HepG2 (cell line): ENCODE results near the gene TLCD3B. TPM values are rescaled to one million over a fixed set of nuclear protein-coding genes. Genes with fewer than 3 reads are reported as not detected.

Experiments
- ATF7-NPFF ChIP-seq: sonication (generic); formaldehyde crosslinking; IDR thresholded peaks from 2 replicates; pipeline ENCODE4 v1.8.1; 2023; ENCODE audit warnings: mild to moderate bottlenecking, low read depth, missing genetic modification reagents, moderate library complexity
- FOXJ3 ChIP-seq: sonication (generic); formaldehyde crosslinking; IDR thresholded peaks from 2 replicates; pipeline ENCODE4 v1.4.0; 2020; ENCODE audit warnings: missing genetic modification reagents, mild to moderate bottlenecking, borderline replicate concordance
- HNRNPK ChIP-seq: fragments of 200-400 bp; formaldehyde crosslinking; IDR thresholded peaks from 2 replicates; pipeline ENCODE4 v1.6.1; 2018; ENCODE audit warnings: low read length, low read depth, moderate library complexity, mild to moderate bottlenecking; ENCODE audit not compliant: poor library complexity, severe bottlenecking
- MTA1 ChIP-seq: sonication (generic); formaldehyde crosslinking; IDR thresholded peaks from 2 replicates; pipeline ENCODE4 v1.4.0; 2020; ENCODE audit warnings: missing genetic modification reagents, mild to moderate bottlenecking, borderline replicate concordance
- MZF1 ChIP-seq: sonication (generic); formaldehyde crosslinking; IDR thresholded peaks from 2 replicates; pipeline ENCODE4 v1.8.1; 2023; ENCODE audit warnings: mild to moderate bottlenecking, missing genetic modification reagents, borderline replicate concordance
- NFYC ChIP-seq: IDR thresholded peaks from 2 replicates; pipeline ENCODE4 v1.6.1; 2016; ENCODE audit warnings: missing genetic modification reagents, missing compliant biosample characterization
- NR2F6 ChIP-seq, 2 experiments: IDR thresholded peaks; 2 replicates each; pipeline ENCODE4 v1.6.1; 2016; ENCODE audit warnings: antibody characterized with exemption in 1 of 2, mild to moderate bottlenecking in 1 of 2
- PRMT3 ChIP-seq: sonication (generic); formaldehyde crosslinking; IDR thresholded peaks from 2 replicates; pipeline ENCODE4 v1.8.1; 2022; ENCODE audit warnings: low read depth, mild to moderate bottlenecking, moderate library complexity, missing genetic modification reagents, borderline replicate concordance
- REL ChIP-seq: sonication (generic); formaldehyde crosslinking; conservative IDR thresholded peaks from 2 replicates; pipeline ENCODE4 v1.8.0; 2022; ENCODE audit warnings: mild to moderate bottlenecking, missing genetic modification reagents, moderate library complexity
- SMC3 ChIP-seq: IDR thresholded peaks from 2 replicates; pipeline ENCODE4 v1.6.1; 2011; ENCODE audit warnings: low read length, improper control_type of control experiment
- TRIM24 ChIP-seq: sonication (generic); formaldehyde crosslinking; IDR thresholded peaks from 2 replicates; pipeline ENCODE4 v1.8.0; 2022; ENCODE audit warnings: mild to moderate bottlenecking, missing genetic modification reagents
- ZFP62 ChIP-seq: sonication (generic); formaldehyde crosslinking; IDR thresholded peaks from 2 replicates; pipeline ENCODE4 v1.4.0; 2020; ENCODE audit warnings: missing genetic modification reagents
- ZNF543 ChIP-seq: sonication (generic); formaldehyde crosslinking; IDR thresholded peaks from 2 replicates; pipeline ENCODE4 v1.4.0; 2020; ENCODE audit warnings: mild to moderate bottlenecking, missing genetic modification reagents
- ZNF616 ChIP-seq: sonication (generic); formaldehyde crosslinking; IDR thresholded peaks from 2 replicates; pipeline ENCODE4 v1.5.0; 2020; ENCODE audit warnings: low read depth, mild to moderate bottlenecking, missing genetic modification reagents
- polyA plus RNA-seq, 8 experiments: library from polyadenylated mRNA; depleted of rRNA in 3 of 8; stranded (reverse) in 7 of 8; unstranded in 1 of 8; fragments of >200 nt; fragmentation: Illumina TruSeq in 4 of 8; extraction: Trizol in 4 of 8; gene quantifications; 2 replicates each; pipeline versions ENCODE4 v1.2.1 to v1.2.3, GENCODE V29; 2011 to 2016; ENCODE audit warnings: low read depth in 4 of 8, missing spikeins in 1 of 8, mixed read lengths in 1 of 8; ENCODE audit not compliant: insufficient read depth in 1 of 8
- total RNA-seq, 5 experiments: library from RNA; depleted of rRNA; stranded (reverse); fragments of >200 nt; fragmentation: Illumina TruSeq; extraction: Trizol; gene quantifications; 2 replicates each; pipeline ENCODE4 v1.2.3, GENCODE V29; 2016; ENCODE audit warnings: low read depth in 1 of 5
- TF ChIP-seq, protein P1 (sequence below): sonication (generic); formaldehyde crosslinking; IDR thresholded peaks from 2 replicates; pipeline ENCODE4 v1.4.0; 2020; ENCODE audit warnings: missing genetic modification reagents, borderline replicate concordance
- TF ChIP-seq, protein P2 (sequence below): sonication (generic); formaldehyde crosslinking; IDR thresholded peaks from 2 replicates; pipeline ENCODE4 v1.9.0; 2021; ENCODE audit warnings: missing genetic modification reagents, borderline replicate concordance
- TF ChIP-seq, protein P3 (sequence below): sonication (generic); formaldehyde crosslinking; IDR thresholded peaks from 2 replicates; pipeline ENCODE4 v1.4.0; 2020; ENCODE audit warnings: missing genetic modification reagents, low read depth, mild to moderate bottlenecking, borderline replicate concordance
- TF ChIP-seq, protein P4 (sequence below): IDR thresholded peaks from 2 replicates; pipeline ENCODE4 v1.6.1; 2012; ENCODE audit warnings: inconsistent platforms

Gene TLCD3B
- total and polyA plus RNA-seq, 2 of the 13 experiments (the other 11 are each of a cell fraction or from before 2014, with no cell fraction given), result not detected

DNA sequence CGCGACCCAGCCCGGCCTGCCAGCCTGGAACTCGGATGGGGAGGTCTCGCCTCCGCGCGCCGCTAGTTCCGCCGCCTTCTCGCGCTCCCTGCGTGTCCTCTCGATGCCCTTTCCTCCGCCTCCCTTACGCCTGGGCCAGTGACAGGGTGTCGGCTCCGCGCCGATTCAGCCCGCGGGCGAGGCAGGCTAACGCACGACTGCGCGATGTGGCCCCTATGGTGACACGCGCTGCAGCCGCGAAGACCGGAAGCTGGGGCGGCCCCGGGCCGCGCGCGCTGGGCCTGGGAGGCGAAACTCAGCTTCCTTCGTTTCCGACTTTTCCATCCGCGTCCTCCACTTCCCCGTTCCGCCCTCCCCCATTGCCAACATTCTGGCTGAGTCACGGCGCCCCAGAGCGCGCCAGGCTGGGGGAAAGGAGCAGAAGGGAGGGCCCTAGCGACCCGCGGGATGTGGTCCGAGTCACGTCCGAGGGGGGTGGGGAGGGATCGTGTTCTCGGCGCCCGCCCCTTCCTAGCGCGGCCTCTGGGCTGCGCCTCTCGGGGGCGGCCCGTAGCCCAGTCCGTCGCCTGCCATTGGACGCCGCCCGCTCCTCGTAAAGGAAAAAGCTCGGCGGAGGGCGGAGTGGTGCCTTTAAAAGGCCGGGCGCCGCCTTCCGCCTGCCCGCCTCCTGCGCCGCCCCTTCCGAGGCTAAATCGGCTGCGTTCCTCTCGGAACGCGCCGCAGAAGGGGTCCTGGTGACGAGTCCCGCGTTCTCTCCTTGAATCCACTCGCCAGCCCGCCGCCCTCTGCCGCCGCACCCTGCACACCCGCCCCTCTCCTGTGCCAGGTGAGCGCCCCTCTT lies 34.3 kb upstream of the TLCD3B start, which contains the start of gene ALDOA (continued):
- TF ChIP-seq, protein P1, sequence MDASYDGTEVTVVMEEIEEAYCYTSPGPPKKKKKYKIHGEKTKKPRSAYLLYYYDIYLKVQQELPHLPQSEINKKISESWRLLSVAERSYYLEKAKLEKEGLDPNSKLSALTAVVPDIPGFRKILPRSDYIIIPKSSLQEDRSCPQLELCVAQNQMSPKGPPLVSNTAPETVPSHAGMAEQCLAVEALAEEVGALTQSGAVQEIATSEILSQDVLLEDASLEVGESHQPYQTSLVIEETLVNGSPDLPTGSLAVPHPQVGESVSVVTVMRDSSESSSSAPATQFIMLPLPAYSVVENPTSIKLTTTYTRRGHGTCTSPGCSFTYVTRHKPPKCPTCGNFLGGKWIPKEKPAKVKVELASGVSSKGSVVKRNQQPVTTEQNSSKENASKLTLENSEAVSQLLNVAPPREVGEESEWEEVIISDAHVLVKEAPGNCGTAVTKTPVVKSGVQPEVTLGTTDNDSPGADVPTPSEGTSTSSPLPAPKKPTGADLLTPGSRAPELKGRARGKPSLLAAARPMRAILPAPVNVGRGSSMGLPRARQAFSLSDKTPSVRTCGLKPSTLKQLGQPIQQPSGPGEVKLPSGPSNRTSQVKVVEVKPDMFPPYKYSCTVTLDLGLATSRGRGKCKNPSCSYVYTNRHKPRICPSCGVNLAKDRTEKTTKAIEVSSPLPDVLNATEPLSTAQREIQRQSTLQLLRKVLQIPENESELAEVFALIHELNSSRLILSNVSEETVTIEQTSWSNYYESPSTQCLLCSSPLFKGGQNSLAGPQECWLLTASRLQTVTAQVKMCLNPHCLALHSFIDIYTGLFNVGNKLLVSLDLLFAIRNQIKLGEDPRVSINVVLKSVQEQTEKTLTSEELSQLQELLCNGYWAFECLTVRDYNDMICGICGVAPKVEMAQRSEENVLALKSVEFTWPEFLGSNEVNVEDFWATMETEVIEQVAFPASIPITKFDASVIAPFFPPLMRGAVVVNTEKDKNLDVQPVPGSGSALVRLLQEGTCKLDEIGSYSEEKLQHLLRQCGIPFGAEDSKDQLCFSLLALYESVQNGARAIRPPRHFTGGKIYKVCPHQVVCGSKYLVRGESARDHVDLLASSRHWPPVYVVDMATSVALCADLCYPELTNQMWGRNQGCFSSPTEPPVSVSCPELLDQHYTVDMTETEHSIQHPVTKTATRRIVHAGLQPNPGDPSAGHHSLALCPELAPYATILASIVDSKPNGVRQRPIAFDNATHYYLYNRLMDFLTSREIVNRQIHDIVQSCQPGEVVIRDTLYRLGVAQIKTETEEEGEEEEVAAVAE (CRISPR knock-in tag), result peak; percentile 83
- no peak for TF ChIP-seq NR2F6 (IDR thresholded peaks at IDR 0.05)
- TF ChIP-seq NR2F6 (CRISPR knock-in tag; IDR thresholded peaks at IDR 0.05), result peak; percentile 48; the same call in 1 of the 2 replicates
- no peak for TF ChIP-seq SMC3
- TF ChIP-seq ZNF543 (CRISPR knock-in tag), result peak; percentile 63; the same call in 1 of the 2 replicates
- peak; percentile 95 for TF ChIP-seq ATF7-NPFF (CRISPR knock-in tag)
- peak; percentile 93 for TF ChIP-seq HNRNPK
- TF ChIP-seq, protein P2, sequence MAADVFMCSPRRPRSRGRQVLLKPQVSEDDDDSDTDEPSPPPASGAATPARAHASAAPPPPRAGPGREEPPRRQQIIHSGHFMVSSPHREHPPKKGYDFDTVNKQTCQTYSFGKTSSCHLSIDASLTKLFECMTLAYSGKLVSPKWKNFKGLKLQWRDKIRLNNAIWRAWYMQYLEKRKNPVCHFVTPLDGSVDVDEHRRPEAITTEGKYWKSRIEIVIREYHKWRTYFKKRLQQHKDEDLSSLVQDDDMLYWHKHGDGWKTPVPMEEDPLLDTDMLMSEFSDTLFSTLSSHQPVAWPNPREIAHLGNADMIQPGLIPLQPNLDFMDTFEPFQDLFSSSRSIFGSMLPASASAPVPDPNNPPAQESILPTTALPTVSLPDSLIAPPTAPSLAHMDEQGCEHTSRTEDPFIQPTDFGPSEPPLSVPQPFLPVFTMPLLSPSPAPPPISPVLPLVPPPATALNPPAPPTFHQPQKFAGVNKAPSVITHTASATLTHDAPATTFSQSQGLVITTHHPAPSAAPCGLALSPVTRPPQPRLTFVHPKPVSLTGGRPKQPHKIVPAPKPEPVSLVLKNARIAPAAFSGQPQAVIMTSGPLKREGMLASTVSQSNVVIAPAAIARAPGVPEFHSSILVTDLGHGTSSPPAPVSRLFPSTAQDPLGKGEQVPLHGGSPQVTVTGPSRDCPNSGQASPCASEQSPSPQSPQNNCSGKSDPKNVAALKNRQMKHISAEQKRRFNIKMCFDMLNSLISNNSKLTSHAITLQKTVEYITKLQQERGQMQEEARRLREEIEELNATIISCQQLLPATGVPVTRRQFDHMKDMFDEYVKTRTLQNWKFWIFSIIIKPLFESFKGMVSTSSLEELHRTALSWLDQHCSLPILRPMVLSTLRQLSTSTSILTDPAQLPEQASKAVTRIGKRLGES (CRISPR knock-in tag), result peak; percentile 56; the same call in 1 of the 2 replicates
- TF ChIP-seq, protein P3, sequence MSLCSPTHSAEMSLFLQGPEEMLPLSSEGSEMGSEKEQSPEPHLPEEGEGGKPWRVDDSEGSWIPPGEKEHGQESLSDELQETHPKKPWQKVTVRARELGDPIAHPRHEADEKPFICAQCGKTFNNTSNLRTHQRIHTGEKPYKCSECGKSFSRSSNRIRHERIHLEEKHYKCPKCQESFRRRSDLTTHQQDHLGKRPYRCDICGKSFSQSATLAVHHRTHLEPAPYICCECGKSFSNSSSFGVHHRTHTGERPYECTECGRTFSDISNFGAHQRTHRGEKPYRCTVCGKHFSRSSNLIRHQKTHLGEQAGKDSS (CRISPR knock-in tag), result peak; percentile 93; the same call in 1 of the 2 replicates
- peak; percentile 84 for TF ChIP-seq NFYC (CRISPR knock-in tag)
- TF ChIP-seq, protein P4, sequence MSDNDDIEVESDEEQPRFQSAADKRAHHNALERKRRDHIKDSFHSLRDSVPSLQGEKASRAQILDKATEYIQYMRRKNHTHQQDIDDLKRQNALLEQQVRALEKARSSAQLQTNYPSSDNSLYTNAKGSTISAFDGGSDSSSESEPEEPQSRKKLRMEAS, result peak; percentile 98
- peak; percentile 90 for TF ChIP-seq MZF1 (CRISPR knock-in tag)
- TF ChIP-seq PRMT3 (CRISPR knock-in tag), result peak; percentile 53
- TF ChIP-seq TRIM24 (CRISPR knock-in tag), result no peak
- TF ChIP-seq FOXJ3 (CRISPR knock-in tag), result peak; percentile 65; the same call in 1 of the 2 replicates
- TF ChIP-seq MTA1 (CRISPR knock-in tag), result peak; percentile 67; the same call in 1 of the 2 replicates
- peak; percentile 98 for TF ChIP-seq ZNF616 (CRISPR knock-in tag)
- peak; percentile 90; the same call in 1 of the 2 replicates for TF ChIP-seq REL (CRISPR knock-in tag)
- TF ChIP-seq ZFP62, result 0 out of 2 replicates have a peak, but pooled peaks have one; percentile 30
